GM12875 (cell line): Measurements from ENCODE around the gene ESRRG.

Source experiments
- H3K4me3 ChIP-seq: one replicate; pipeline ENCODE4 v1.5.1; 2011; ENCODE audit warnings: low read depth, low read length, control low read depth
- TF ChIP-seq, protein P1 (sequence below): IDR thresholded peaks from 2 replicates; pipeline ENCODE4 v1.5.1; 2011; ENCODE audit warnings: low read depth, mild to moderate bottlenecking, control low read depth, inconsistent platforms, low read length, moderate library complexity, borderline replicate concordance; ENCODE audit not compliant: insufficient read depth

The ESRRG gene

DNA sequence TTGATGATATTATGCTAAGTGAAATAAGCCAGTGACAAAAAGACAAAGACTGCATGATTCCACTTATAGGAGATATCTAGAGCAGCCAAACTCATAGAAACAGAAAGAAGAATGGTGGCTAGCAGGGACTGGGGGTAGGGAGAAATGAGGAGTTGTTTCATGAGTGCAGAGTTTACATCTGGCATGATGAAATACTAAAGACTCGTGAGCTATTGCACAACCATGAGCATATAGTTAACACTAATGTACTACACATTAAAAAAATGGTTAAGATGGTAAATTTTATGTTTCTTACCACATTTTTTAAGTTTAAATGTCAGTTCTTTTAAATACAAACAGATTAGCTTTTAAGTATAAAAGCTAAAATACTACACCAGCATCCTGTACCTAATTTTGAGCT, 57.8 kb downstream of the ESRRG start:
- TF ChIP-seq, protein P1, sequence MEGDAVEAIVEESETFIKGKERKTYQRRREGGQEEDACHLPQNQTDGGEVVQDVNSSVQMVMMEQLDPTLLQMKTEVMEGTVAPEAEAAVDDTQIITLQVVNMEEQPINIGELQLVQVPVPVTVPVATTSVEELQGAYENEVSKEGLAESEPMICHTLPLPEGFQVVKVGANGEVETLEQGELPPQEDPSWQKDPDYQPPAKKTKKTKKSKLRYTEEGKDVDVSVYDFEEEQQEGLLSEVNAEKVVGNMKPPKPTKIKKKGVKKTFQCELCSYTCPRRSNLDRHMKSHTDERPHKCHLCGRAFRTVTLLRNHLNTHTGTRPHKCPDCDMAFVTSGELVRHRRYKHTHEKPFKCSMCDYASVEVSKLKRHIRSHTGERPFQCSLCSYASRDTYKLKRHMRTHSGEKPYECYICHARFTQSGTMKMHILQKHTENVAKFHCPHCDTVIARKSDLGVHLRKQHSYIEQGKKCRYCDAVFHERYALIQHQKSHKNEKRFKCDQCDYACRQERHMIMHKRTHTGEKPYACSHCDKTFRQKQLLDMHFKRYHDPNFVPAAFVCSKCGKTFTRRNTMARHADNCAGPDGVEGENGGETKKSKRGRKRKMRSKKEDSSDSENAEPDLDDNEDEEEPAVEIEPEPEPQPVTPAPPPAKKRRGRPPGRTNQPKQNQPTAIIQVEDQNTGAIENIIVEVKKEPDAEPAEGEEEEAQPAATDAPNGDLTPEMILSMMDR = no peak
- H3K4me3 ChIP-seq = no peak overlapping the region

DNA sequence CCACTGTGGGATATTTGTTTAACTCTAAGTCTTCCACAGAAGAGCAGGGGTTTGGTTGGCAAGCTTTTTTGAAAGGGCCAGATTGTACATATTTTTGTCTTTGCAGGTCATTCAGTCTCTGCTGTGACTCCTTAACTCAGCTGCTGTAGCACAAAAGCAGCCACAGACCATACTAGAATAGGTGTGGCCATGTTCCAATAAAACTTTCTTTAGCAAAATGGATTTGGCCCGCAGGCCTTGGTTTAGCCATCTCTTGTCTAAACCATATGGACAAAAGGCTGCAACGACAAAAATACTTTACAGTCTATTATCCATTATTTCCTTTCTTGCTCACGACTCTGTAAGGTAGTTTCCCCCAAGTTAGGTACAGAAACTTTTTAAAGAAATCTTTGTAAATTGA, 60.5 kb downstream of the ESRRG start:
- TF ChIP-seq, protein P1 = no peak

DNA sequence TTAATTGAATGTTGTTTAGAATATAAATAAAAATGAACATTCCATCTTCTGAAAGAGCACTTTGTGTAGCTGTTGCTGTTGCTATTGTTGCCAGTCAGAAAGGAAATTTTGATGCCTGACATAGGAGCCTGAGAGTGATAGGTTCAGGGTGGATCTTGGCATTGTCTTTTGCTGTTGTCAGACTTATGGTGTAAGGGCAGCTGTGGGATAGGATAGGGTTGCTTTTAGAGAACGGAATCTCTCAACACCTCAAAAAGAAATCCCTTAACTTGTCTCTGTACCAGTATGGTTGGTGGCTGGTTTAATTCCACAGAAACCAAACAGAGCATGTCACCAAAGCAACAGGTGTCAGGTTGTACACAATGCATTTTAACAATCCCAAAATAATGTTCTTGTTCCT, 62.7 kb downstream of the ESRRG start:
- TF ChIP-seq, protein P1 = no peak
- H3K4me3 ChIP-seq = no peak overlapping the region

More for the DNA sequence above, 60.5 kb downstream of the ESRRG start:
- H3K4me3 ChIP-seq = no peak overlapping the region

DNA sequence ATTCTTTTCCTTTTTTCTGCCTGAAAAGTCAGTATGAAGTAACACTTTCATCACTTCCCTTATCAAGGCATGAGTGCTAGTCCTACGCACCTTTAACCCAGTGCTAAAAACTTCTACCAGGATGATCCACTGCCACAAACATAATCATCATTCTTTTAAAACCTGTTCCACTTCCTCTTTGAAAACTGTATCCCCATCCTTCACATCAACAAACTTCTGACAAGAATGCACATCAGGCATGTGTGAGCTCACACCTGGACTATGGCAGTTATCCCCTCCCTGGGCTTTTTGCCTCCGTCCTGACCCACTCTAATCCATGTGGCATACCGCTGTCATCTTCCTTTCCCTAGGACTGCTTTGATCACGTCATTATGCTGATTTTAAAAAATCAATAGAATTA, 70.2 kb downstream of the ESRRG start:
- no peak overlapping the region for H3K4me3 ChIP-seq
- TF ChIP-seq, protein P1 = no peak

DNA sequence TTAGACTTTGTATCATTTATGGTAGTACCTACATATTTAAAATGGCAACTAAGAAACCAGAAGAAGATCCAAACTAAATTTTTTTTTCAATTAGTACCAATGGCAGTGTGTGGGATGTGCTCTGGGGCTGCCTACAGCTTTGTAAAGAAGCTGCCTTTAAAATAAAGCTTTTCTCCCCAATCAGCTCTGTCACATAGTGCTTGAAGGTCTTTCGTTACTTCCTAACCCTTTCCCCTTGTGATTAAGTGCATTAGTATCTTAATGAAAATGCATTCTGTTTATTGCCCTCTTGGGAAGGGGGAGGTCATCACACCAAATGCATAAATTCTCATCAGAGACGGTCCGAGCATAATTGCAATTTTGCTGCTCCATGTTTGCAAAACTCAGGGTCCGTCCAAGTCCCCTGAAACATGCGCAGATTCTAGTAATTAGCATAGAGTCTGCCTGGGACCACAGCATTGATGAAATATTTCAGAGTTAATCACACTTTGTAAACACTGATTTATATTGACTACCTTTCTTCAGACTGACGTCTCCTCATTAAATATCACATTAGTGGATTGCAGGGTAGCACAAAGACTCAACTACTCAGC, 71.3 kb downstream of the ESRRG start:
- no peak overlapping the region for H3K4me3 ChIP-seq
- TF ChIP-seq, protein P1 = no peak

DNA sequence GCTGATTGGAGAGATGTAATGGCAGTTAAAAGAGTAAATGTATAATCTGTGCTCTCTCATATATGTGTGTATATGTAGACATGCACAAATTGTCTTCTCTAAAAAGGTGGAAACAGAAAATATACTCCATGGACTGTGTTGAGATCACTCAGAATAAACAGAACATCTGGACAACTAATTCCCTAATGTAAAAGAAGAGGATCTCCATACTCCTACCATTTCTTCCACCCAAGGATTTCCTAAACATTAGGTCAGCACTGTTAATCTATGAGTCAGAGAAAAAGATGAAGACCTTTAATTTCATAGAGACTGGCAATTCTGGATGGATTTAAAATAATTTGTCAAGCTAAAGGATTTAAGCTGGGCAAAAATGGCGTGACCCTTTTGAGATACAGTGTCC, 80.1 kb downstream of the ESRRG start:
- H3K4me3 ChIP-seq = no peak overlapping the region
- TF ChIP-seq, protein P1 = no peak

DNA sequence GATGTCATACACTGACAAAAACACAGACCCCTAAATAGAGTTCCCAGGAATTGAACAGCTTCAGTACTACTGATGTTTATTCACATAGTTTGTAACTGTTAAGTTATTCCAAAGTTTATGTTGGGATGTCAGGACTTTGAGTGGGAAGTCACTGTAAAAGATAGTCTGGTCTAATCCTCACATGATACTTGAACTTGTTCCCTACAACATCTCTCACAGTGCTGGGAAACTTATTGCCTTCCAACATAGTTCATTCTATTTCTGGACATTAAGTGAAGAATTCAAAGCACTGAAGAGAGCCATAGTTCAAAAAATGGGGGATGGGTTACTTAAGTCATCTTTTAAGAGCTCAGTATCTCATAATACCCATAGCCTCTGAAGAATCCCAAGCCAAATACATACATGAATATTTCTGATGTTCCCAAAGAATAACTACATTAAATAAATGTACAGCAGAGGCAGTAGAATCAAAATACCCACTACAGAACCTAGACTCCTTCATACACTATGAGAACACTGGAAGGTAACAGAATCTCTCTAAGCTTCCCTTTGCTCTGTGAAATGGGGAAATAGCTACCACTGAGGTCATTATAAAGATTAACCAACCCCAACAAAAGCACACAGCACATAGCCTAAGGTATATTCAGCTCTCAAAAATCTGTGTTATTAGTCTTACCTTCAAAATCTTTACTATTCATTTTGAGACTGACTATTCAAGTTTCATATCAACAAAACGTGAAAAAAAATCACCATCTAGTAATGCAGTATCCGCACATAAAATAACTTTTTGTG, 81.4 kb downstream of the ESRRG start:
- H3K4me3 ChIP-seq = no peak overlapping the region
- TF ChIP-seq, protein P1 = no peak
